IPS-NIHi7 (cell line): ENCODE data around the gene BECN2.

Experiments
- DNase-seq: peaks from one replicate; pipeline ENCODE4 v3.0.0; 2012; ENCODE audit warnings: mixed read lengths; ENCODE audit errors: extremely low spot score

Gene BECN2, protein sequence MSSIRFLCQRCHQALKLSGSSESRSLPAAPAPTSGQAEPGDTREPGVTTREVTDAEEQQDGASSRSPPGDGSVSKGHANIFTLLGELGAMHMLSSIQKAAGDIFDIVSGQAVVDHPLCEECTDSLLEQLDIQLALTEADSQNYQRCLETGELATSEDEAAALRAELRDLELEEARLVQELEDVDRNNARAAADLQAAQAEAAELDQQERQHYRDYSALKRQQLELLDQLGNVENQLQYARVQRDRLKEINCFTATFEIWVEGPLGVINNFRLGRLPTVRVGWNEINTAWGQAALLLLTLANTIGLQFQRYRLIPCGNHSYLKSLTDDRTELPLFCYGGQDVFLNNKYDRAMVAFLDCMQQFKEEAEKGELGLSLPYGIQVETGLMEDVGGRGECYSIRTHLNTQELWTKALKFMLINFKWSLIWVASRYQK

GRCh38 chr1:241957692-241958494, at the start of gene BECN2:
TSS of gene BECN2 (plus strand) at chr1:241957767. CDS start at chr1:241957767, 0 bp downstream.
- no peak for DNase-seq

DNA sequence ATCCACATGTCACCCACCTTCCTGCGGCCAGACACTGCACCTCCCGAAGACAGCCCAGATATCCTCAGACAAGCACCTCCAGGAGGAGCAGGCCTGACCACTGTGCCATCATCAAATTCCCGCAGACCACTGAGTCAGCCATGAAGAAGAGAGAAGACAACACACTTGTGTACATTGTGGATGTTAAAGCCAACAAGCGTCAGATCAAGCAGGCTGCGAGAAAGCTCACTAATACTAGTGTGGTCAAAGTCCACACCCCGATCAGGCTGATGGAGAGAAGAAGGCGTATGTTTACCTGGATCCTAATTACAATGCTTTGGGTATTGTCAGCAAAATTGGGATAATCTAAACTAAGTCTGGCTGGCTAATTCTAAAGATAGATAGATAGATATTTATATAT, 41.4 kb upstream of the BECN2 start:
- no peak for DNase-seq

DNA sequence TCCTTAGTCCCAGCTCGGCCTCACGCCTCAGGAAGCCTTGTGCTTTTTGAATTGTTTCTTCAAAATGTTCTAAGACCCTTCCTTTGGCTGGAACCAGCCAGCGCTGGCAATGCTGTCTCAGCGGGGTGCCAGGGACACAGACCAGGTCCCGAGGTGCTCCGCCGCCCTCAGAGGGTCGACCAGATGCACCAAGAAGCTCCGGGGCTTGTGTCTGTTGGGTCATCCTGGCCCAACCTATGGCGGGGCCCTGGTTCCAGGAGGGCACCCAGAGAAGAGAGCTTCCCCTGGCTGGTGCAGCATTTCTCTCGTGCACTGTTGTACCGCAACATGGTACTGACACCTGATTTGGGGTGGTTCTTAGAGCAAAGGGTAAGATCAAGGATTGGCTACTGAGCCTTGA, 40.1 kb upstream of the BECN2 start:
- DNase-seq: no peak

DNA sequence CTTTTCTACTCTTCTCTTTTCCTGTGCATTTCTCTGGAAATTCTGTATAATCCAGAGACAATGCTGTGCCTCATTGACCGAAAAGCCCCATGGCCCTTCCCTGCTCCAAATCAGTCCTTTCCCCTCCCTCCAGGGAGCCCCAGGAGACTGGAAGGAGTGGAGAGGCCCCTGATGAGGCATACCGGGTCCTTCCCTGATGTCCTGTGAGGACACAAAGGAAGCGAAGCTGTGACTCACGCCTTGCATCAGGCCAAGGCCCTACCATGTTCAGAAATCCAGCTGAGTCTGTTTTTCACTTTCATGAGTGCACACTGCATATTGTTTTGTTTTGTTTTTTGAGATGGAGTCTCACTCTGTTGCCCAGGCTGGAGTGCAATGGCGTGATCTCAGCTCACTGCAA, 38.7 kb upstream of the BECN2 start:
- DNase-seq: no peak

DNA sequence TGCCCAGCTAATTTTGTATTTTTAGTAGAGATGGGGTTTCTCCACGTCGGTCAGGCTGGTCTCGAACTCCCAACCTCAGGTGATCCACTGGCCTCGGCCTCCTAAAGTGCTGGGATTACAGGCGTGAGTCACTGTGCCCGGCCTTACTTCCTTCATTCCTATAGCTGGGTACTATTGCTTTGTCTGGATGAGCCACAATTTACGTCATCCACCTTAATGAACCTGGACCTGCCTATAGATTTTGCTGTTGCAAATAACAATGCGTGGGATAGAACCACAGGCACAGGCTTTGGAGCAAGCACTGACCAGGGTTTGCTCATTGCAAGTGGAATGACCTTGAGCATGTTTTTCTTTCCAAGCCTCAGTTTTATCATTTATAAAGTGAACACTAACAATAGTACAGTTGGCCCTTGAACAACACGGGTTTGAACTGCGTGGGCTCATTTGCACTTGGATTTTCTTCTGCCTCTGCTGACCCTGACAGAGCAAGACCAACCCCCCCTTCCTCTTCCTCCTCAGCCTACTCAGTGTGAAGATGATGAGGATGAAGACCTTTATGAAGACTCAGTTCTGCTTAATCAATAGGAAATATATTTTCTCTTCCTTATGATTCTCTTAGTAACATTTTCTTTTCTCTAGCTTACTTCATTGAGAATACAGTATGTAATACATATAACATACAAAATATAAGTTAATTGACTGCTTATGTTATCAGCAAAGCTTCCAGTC, 33.3 kb upstream of the BECN2 start:
- DNase-seq: no peak

DNA sequence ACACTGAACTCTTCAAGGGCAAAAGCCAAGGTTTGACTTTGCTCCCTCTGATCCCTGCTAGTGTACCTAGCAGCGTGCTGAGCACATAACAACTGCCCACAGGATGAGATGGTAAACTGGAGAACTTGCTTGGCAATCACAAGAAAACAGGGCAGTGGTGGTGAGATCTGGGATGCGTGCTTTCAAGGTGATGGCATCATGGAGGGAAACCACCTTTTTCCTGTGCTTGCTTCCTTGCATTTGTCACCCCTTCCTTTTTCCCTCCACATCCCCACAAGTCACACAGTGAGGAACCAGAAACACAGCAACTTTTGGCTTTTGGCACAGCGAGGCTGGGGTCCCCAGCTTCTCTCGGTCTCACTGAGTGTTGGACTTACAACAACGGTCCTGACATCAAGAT, 31.4 kb upstream of the BECN2 start:
- DNase-seq: no peak

DNA sequence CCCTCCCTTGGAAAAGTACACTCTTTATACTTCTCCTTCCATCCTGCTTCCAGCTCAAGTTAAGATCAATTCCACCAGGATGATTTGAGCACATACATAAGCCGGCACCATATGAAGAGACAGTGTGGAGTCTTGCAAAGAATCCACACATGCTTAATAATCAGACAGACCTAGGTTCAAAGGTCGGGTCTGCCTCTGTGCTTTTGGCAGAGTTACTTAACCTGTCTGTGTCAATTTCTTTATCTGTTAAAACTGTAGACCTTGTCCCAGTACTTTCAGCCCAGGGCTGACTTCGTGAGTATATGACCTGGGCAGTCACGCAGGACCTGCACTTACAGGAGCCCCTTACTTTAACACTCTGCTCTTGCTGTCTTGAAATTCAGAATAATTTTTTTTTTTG, 30.2 kb upstream of the BECN2 start:
- DNase-seq: no peak

DNA sequence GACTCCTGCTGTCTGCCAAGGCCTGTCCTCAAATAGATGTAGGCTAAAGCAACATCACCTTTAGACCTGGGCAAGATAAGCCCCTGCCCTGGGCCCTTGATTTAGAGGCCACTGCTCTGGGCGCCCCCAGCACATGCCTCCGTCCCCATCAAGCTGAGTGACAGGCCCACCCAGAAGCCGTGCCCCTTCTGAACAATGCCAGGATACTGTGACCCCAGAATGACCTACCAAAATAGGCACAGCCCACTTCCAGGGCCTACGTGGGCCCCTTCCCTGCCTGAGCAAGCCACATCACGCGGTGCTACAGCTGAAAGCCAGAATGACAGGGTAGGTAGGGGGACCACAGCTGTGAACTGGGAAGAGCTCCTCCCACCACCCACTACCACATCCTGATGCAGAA, 24.7 kb upstream of the BECN2 start:
- DNase-seq: no peak

- DNase-seq: peak; percentile 76
Measured at GRCh38 chr1:241934201-241934848, 23.2 kb upstream of the BECN2 start.

GRCh38 chr1:241934866-241935265, 22.7 kb upstream of the BECN2 start:
- no peak for DNase-seq

- no peak for DNase-seq
Measured at GRCh38 chr1:241939798-241940197, 17.8 kb upstream of the BECN2 start.

GRCh38 chr1:241942738-241943137, 14.8 kb upstream of the BECN2 start:
- DNase-seq: no peak

DNA sequence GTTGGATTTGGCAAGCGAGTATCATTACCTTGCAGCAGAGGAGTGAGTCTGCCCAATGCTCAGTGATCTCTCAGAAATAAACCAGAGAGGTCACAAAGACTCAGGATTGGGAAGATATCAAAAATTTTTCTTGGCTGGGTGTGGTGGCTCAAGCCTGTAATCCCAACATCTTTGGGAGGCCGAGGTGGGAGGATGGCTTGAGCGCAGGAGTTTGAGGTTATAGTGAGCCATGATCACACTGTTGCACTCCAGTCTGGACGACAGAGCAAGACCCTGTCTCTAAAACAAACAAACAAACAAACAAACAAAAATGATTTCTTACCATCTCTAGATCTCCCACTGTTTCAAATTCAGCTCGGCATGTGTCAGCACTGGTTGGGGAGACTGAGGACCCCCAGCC, 13.3 kb upstream of the BECN2 start:
- no peak for DNase-seq

- no peak for DNase-seq
Measured at GRCh38 chr1:241947354-241947753, 10.2 kb upstream of the BECN2 start.

DNA sequence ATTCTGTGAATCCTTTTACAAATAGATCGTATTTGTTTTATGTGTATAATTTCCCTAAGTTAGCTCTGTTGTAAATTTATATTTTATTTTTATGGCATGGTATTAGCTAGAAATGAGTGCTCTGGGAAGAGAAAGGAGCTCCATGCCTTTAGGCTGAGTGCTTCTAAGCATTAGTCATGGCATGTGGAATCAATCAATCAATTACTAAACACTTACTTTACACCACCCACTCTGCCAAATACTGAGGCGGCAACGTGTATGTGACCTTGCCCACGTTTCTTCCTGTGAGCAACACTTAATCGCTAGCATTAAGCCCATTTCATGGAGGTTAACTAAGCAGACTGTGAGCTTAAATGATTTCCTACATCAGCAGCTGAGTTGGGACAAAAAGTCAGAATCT, 7.2 kb upstream of the BECN2 start:
- no peak for DNase-seq

- no peak for DNase-seq
Measured at GRCh38 chr1:241962153-241962552, 4.6 kb downstream of the BECN2 start.

- no peak for DNase-seq
Measured at GRCh38 chr1:241963722-241964121, 6.2 kb downstream of the BECN2 start.

DNA sequence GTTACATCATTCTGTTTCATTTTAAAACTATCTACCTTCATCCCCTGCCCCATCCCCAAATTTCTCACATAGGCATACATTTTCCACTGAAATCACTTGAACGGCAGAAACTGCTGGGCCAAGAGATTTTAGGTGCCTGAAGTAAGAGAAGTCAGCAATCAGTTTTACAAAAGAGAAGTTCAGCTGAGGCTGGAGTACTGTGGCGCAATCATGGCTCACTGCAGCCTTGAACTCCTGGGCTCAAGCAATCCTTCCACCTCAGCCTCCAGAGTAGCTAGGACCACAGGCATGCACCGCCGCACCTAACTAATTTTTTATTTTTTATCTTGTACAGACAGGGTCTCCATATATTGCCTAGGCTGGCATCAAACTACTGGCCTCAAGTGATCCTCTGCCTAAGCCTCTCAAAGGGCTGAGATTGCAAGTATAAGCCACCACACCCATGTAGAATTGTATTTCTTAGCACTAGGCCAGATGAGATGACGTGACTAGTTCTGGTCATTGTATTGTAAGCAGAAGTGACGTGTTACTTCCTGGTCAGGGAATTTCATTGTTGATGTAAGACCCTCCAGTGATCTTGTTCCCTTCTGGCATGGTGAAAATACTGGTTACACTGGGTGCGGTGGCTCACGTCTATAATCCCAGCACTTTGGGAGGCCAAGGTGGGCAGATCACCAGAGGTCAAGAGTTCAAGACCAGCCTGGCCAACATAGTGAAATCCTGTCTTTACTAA, 7.1 kb downstream of the BECN2 start:
- no peak for DNase-seq

- DNase-seq: no peak
Measured at GRCh38 chr1:241968611-241969010, 11.0 kb downstream of the BECN2 start.

GRCh38 chr1:241972703-241973369, 15.3 kb downstream of the BECN2 start:
- peak; percentile 28 for DNase-seq

DNA sequence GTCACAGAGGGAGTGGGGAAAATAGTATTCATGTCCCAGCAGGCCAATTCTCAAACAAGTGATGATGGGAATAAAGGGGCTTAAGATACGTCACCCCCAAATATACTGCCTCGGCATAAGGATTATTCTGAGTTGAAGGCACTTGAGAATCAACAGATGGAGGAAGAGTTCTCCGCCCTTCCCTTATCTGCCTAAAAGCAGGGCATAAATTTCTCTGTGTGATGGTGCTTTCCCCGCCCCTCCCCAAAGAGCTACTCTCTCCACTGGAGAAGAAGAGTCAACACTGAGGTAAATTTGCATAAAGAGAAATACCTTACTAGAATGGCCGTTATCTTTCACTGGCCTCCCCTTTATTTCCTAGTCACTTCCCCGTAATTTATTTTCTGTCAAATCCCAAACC, 18.7 kb downstream of the BECN2 start:
- DNase-seq: no peak
